ENCODE data around the gene PILRB. TPM values are rescaled to one million over a fixed set of nuclear protein-coding genes. Genes with fewer than 3 reads are reported as not detected.

The PILRB gene
- total RNA-seq, 1 experiment from 2014 or later = 50.1 TPM

DNA sequence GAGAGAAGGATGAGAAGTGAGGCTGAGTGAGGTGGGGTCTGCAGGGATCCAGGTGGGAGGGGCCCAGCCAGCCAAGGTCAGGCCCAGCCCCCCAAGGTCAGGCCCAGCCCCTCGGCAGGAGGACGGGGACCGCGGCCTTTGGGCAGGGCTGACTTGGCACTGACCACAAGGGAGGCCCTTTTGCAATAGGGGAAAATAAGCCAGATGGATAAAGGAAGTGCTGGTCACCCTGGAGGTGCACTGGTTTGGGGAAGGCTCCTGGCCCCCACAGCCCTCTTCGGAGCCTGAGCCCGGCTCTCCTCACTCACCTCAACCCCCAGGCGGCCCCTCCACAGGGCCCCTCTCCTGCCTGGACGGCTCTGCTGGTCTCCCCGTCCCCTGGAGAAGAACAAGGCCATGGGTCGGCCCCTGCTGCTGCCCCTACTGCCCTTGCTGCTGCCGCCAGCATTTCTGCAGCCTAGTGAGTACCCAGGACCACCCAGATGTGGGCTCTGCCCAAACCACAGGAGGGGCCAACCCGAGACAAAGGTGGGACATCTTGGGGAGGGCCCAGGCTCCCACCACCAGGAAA is 15.4 kb downstream of the PILRB start, which contains the start of gene PILRA:
Gene PILRA (plus strand): TSS at position 227 of the 571 bp plus-strand sequence. CDS start 170 bp downstream, at position 397.
- no peak within 1 kb of the TSS for H3K27ac ChIP-seq (ENCODE audit: insufficient read length, low read depth, low read length)

More for the DNA sequence above, 15.4 kb downstream of the PILRB start, which contains the start of gene PILRA:
- Histone ChIP-seq H2BK5ac (ENCODE audit: insufficient read length, low read length) (no peak within 1 kb of the TSS), H3K56ac (ENCODE audit: insufficient read length, low read depth, low read length) (no peak within 1 kb of the TSS), H3K4me1 (ENCODE audit: insufficient read depth, low read length) (no peaks in the 10 kb centered on the region; the same call in 1 of the 2 replicates), H3K23ac (ENCODE audit: insufficient read length, low read depth, low read length) (no peak within 1 kb of the TSS), H2BK15ac (ENCODE audit: low read depth, low read length) (no peak within 1 kb of the TSS), H3K14ac (ENCODE audit: insufficient read depth, low read length) (no peak within 1 kb of the TSS; the same call in 1 of the 2 replicates), H2AFZ (ENCODE audit: low read length) (no peak within 1 kb of the TSS), H3K9ac (ENCODE audit: extremely low read depth, insufficient read length, low read length) (no peak within 1 kb of the TSS), H2BK120ac (ENCODE audit: low read depth, low read length, poor library complexity, severe bottlenecking) (no peak within 1 kb of the TSS), H3T11ph (ENCODE audit: low read length) (no peak within 1 kb of the TSS), H3K23me2 (ENCODE audit: insufficient read length, low read depth, low read length, poor library complexity, severe bottlenecking) (no peaks in the 10 kb centered on the region), H3K79me1 (ENCODE audit: insufficient read depth, low read depth, low read length, poor library complexity, severe bottlenecking) (no peaks in the 10 kb centered on the region), H3K18ac (ENCODE audit: insufficient read length, low read depth, low read length) (no peak within 1 kb of the TSS), H2BK20ac (ENCODE audit: low read depth, low read length, poor library complexity, severe bottlenecking) (no peak within 1 kb of the TSS), H4K5ac (ENCODE audit: insufficient read length, low read depth, low read length) (no peak within 1 kb of the TSS), H4K91ac (ENCODE audit: insufficient read length, low read depth, low read length) (no peak within 1 kb of the TSS), H3K27me3 (ENCODE audit: insufficient read depth, low read length) (no peaks in the 10 kb centered on the region), H2BK12ac (ENCODE audit: insufficient read length, low read depth, low read length) (no peak within 1 kb of the TSS), H3K9me3 (ENCODE audit: control insufficient read depth, low read depth, low read length) (no peaks in the 10 kb centered on the region), H3K4me2 (ENCODE audit: insufficient read depth, insufficient read length, low read length) (no peak within 1 kb of the TSS), H3K79me2 (ENCODE audit: insufficient read depth, low read length) (no peaks in the 10 kb centered on the region), H4K20me1 (ENCODE audit: control insufficient read depth, insufficient read depth, insufficient read length) (no peaks in the 10 kb centered on the region), H2AK5ac (ENCODE audit: insufficient read length, low read length) (no peak within 1 kb of the TSS), H3K4ac (ENCODE audit: low read depth, low read length) (no peak within 1 kb of the TSS), H4K8ac (replicated peaks; ENCODE audit: insufficient read length, low read depth, low read length) (no peak within 1 kb of the TSS)
- WGBS (ENCODE audit: extremely low coverage, insufficient read length, low lambda C conversion rate) = no CpG with 5 or more reads among the region's 12 CpGs
- H3K4me3 Mint-ChIP-seq = no peak within 1 kb of the TSS
- no peaks in the 10 kb centered on the region for H3K9me3 Mint-ChIP-seq
- DNase-seq = no peak
- peaks cover 2 to 5% (median 5%) of the 10 kb centered on the region in 3 experiments; a peak in 4 of 7 replicates for H3K36me3 Mint-ChIP-seq (ENCODE audit: insufficient read depth in 1 of 3, low read depth in 3 of 3)
- TF ChIP-seq, protein P1, sequence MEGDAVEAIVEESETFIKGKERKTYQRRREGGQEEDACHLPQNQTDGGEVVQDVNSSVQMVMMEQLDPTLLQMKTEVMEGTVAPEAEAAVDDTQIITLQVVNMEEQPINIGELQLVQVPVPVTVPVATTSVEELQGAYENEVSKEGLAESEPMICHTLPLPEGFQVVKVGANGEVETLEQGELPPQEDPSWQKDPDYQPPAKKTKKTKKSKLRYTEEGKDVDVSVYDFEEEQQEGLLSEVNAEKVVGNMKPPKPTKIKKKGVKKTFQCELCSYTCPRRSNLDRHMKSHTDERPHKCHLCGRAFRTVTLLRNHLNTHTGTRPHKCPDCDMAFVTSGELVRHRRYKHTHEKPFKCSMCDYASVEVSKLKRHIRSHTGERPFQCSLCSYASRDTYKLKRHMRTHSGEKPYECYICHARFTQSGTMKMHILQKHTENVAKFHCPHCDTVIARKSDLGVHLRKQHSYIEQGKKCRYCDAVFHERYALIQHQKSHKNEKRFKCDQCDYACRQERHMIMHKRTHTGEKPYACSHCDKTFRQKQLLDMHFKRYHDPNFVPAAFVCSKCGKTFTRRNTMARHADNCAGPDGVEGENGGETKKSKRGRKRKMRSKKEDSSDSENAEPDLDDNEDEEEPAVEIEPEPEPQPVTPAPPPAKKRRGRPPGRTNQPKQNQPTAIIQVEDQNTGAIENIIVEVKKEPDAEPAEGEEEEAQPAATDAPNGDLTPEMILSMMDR (conservative IDR thresholded peaks at IDR 0.05) = no peak
- peak within 1 kb of the TSS; percentile 53 to 78 (median 55); a peak in 4 of 7 replicates for H3K27ac Mint-ChIP-seq
- no peaks in the 10 kb centered on the region; the same call in 1 of the 2 replicates for H3K27me3 Mint-ChIP-seq (ENCODE audit: low read depth)
- H3K4me1 Mint-ChIP-seq = peaks cover 39 to 58% of the 10 kb centered on the region in 2 experiments

All from H9 (cell line).